ENCODE measurements around the gene CCDC192.
"Not testable (repeated sequence)": the region's sequence is repeated elsewhere in the genome, so short reads cannot be mapped to it uniquely, and the experiment has no call there.

The CCDC192 gene

DNA sequence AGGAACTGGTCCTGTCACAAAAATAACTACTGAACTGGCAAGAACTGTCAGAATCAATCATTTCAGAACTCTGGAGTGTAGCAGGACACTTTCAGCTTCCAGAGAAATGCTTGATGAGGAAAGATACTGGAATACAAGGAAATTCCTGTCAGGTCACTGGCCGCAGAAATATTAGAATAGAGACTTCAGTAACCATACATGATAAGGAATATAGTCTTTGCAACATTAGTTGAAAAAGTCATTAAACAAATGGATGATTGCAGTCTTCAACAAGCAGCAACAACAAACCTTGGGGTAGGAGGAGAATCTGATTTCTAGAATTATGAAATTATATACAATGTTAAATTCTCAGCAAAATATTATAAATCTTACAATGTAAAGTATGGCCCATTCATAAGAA lies 88.2 kb downstream of the CCDC192 start:
- Histone ChIP-seq H3K4me1 (ENCODE audit: control insufficient read depth, insufficient read depth, low read length) (no peaks in the 10 kb centered on the region), H3K36me3 (ENCODE audit: control insufficient read depth in 2 of 2, insufficient read depth in 1 of 2, low read length in 2 of 2) (no peaks in the 10 kb centered on the region), H3K9me3 (ENCODE audit: control insufficient read depth, insufficient read depth, low read depth, low read length) (no peaks in the 10 kb centered on the region), H3K27ac (ENCODE audit: extremely low read depth, low read depth, low read length) (no peak overlapping the region), H3K4me3 (ENCODE audit: low read depth, low read length) (no peak overlapping the region)
- CTCF ChIA-PET = interaction anchor here (0.6 kb wide), 1 partner anchor 107 kb away, joined by 3 read pairs; no protein-coding TSS in a partner anchor
- TF ChIP-seq ZNF138 (tag by site-specific recombination; IDR thresholded peaks at IDR 0.05; ENCODE audit: borderline replicate concordance) (no peak), ZNF23 (tag by site-specific recombination; IDR thresholded peaks at IDR 0.05; ENCODE audit: borderline replicate concordance) (no peak), ZNF140 (tag by site-specific recombination; IDR thresholded peaks at IDR 0.05) (no peak), IKZF3 (tag by site-specific recombination; IDR thresholded peaks at IDR 0.05) (no peak), ZNF785 (tag by site-specific recombination; IDR thresholded peaks at IDR 0.05) (no peak), ZNF76 (tag by site-specific recombination; IDR thresholded peaks at IDR 0.05; ENCODE audit: borderline replicate concordance, low read depth) (no peak), ZNF155 (tag by site-specific recombination; IDR thresholded peaks at IDR 0.05) (no peak), ZNF239 (tag by site-specific recombination; IDR thresholded peaks at IDR 0.05) (no peak), ZIC2 (tag by site-specific recombination; IDR thresholded peaks at IDR 0.05) (no peak), ZNF558 (tag by site-specific recombination; IDR thresholded peaks at IDR 0.05) (no peak), ZNF639 (tag by site-specific recombination; IDR thresholded peaks at IDR 0.05) (no peak), ZNF707 (tag by site-specific recombination; IDR thresholded peaks at IDR 0.05) (no peak), ZNF202 (tag by site-specific recombination; IDR thresholded peaks at IDR 0.05; ENCODE audit: borderline replicate concordance) (no peak), ZNF362 (tag by site-specific recombination; IDR thresholded peaks at IDR 0.05) (no peak), ZFHX2 (tag by site-specific recombination; conservative IDR thresholded peaks at IDR 0.05) (no peak), ZFP69B (tag by site-specific recombination; IDR thresholded peaks at IDR 0.05) (no peak), ZNF211 (tag by site-specific recombination; IDR thresholded peaks at IDR 0.05; ENCODE audit: low read depth) (no peak), ZNF274 (IDR thresholded peaks at IDR 0.05; ENCODE audit: low read length) (no peak), ZNF274 (tag by site-specific recombination; IDR thresholded peaks at IDR 0.05; ENCODE audit: borderline replicate concordance) (no peak), ZNF19 (tag by site-specific recombination; IDR thresholded peaks at IDR 0.05; ENCODE audit: low read depth) (no peak)
- TF ChIP-seq, protein P1, sequence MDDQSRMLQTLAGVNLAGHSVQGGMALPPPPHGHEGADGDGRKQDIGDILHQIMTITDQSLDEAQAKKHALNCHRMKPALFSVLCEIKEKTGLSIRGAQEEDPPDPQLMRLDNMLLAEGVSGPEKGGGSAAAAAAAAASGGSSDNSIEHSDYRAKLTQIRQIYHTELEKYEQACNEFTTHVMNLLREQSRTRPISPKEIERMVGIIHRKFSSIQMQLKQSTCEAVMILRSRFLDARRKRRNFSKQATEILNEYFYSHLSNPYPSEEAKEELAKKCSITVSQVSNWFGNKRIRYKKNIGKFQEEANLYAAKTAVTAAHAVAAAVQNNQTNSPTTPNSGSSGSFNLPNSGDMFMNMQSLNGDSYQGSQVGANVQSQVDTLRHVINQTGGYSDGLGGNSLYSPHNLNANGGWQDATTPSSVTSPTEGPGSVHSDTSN (CRISPR knock-in tag; IDR thresholded peaks at IDR 0.05) = no peak
- POLR2A ChIA-PET = no interaction called here

GRCh38 chr5:127791908-127792307 lies 88.7 kb downstream of the CCDC192 start:
- H3K4me3 ChIP-seq (ENCODE audit: low read depth, low read length); H3K27ac ChIP-seq (ENCODE audit: extremely low read depth, low read depth, low read length); H3K9me3 ChIP-seq (ENCODE audit: control insufficient read depth, insufficient read depth, low read depth, low read length); POLR2A ChIA-PET; H3K36me3 ChIP-seq (ENCODE audit: control insufficient read depth in 2 of 2, insufficient read depth in 1 of 2, low read length in 2 of 2); H3K4me1 ChIP-seq (ENCODE audit: control insufficient read depth, insufficient read depth, low read length): not testable (repeated sequence)
- CTCF ChIA-PET = interaction anchor here (0.6 kb wide), 1 partner anchor 107 kb away, joined by 3 read pairs; no protein-coding TSS in a partner anchor

GRCh38 chr5:127793052-127793451 lies 89.9 kb downstream of the CCDC192 start:
- Histone ChIP-seq H3K9me3 (ENCODE audit: control insufficient read depth, insufficient read depth, low read depth, low read length) (no peaks in the 10 kb centered on the region), H3K4me3 (ENCODE audit: low read depth, low read length) (no peak overlapping the region), H3K4me1 (ENCODE audit: control insufficient read depth, insufficient read depth, low read length) (no peaks in the 10 kb centered on the region), H3K36me3 (ENCODE audit: control insufficient read depth in 2 of 2, insufficient read depth in 1 of 2, low read length in 2 of 2) (no peaks in the 10 kb centered on the region), H3K27ac (ENCODE audit: extremely low read depth, low read depth, low read length) (no peak overlapping the region)
- CTCF ChIA-PET = no interaction called here
- POLR2A ChIA-PET = no interaction called here
- TF ChIP-seq, protein P2, sequence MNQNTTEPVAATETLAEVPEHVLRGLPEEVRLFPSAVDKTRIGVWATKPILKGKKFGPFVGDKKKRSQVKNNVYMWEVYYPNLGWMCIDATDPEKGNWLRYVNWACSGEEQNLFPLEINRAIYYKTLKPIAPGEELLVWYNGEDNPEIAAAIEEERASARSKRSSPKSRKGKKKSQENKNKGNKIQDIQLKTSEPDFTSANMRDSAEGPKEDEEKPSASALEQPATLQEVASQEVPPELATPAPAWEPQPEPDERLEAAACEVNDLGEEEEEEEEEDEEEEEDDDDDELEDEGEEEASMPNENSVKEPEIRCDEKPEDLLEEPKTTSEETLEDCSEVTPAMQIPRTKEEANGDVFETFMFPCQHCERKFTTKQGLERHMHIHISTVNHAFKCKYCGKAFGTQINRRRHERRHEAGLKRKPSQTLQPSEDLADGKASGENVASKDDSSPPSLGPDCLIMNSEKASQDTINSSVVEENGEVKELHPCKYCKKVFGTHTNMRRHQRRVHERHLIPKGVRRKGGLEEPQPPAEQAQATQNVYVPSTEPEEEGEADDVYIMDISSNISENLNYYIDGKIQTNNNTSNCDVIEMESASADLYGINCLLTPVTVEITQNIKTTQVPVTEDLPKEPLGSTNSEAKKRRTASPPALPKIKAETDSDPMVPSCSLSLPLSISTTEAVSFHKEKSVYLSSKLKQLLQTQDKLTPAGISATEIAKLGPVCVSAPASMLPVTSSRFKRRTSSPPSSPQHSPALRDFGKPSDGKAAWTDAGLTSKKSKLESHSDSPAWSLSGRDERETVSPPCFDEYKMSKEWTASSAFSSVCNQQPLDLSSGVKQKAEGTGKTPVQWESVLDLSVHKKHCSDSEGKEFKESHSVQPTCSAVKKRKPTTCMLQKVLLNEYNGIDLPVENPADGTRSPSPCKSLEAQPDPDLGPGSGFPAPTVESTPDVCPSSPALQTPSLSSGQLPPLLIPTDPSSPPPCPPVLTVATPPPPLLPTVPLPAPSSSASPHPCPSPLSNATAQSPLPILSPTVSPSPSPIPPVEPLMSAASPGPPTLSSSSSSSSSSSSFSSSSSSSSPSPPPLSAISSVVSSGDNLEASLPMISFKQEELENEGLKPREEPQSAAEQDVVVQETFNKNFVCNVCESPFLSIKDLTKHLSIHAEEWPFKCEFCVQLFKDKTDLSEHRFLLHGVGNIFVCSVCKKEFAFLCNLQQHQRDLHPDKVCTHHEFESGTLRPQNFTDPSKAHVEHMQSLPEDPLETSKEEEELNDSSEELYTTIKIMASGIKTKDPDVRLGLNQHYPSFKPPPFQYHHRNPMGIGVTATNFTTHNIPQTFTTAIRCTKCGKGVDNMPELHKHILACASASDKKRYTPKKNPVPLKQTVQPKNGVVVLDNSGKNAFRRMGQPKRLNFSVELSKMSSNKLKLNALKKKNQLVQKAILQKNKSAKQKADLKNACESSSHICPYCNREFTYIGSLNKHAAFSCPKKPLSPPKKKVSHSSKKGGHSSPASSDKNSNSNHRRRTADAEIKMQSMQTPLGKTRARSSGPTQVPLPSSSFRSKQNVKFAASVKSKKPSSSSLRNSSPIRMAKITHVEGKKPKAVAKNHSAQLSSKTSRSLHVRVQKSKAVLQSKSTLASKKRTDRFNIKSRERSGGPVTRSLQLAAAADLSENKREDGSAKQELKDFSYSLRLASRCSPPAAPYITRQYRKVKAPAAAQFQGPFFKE (tag by site-specific recombination; IDR thresholded peaks at IDR 0.05; ENCODE audit: borderline replicate concordance) = no peak
